Prostate gland (tissue), 2 donors: ENCODE data around the gene PTPRM. TPM values are rescaled to one million over a fixed set of nuclear protein-coding genes. Genes with fewer than 3 reads are reported as not detected.

Experiments
- DNase-seq: peaks from one replicate; pipeline ENCODE4 v3.0.0-alpha.2; 2019; ENCODE audit warnings: low spot score
- H3K27ac ChIP-seq, 2 donors: fragments of 200-600 bp; sonication (generic); 2 replicates each; pipeline ENCODE4 v1.5.1; 2017 to 2019
- H3K27me3 ChIP-seq: fragments of 200-600 bp; sonication (generic); replicated peaks from 2 replicates; pipeline ENCODE4 v1.5.1; 2019; ENCODE audit not compliant: insufficient read depth
- H3K36me3 ChIP-seq, 2 donors: fragments of 200-600 bp; sonication (generic); 1 replicate in 1 of 2; 2 replicates in 1 of 2; pipeline versions ENCODE4 v1.5.1 to v1.8.1; 2017 to 2019
- H3K4me1 ChIP-seq: fragments of 200-600 bp; sonication (generic); replicated peaks from 2 replicates; pipeline ENCODE4 v1.5.1; 2019
- H3K4me3 ChIP-seq, 2 donors: fragments of 200-600 bp; sonication (generic); 2 replicates each; pipeline ENCODE4 v1.5.1; 2017 to 2019
- H3K9me3 ChIP-seq: fragments of 200-600 bp; sonication (generic); 2 replicates; pipeline ENCODE4 v1.5.1; 2017
- POLR2A ChIP-seq: fragments of 450-650 bp; IDR thresholded peaks from one replicate; pipeline ENCODE4 v1.6.1; 2016; ENCODE audit warnings: antibody characterized with exemption, mild to moderate bottlenecking
- POLR2AphosphoS5 ChIP-seq: sonication (generic); formaldehyde crosslinking; IDR thresholded peaks from one replicate; pipeline ENCODE4 v1.6.1; 2017; ENCODE audit warnings: antibody characterized with exemption
- WGBS: methylation state at CpG from one replicate; pipeline ENCODE4 v1.1.5; 2018; 5-methylcytosine and 5-hydroxymethylcytosine counted together
- intact Hi-C: fragments of 100-400 bp; cut with DNase I; formaldehyde crosslinking; loops from one replicate; pipeline ENCODE4 v1.14.2; 2022
- total RNA-seq, 2 donors: library from RNA; depleted of rRNA; stranded (reverse); fragments of >200 nt; gene quantifications; one replicate each; pipeline ENCODE4 v1.1.0, GENCODE V29; 2016
- TF ChIP-seq, protein P1 (sequence below), 4 experiments: fragments of 200-600 bp in 2 of 4; fragments of 450-650 bp in 2 of 4; sonication (generic) in 2 of 4; IDR thresholded peaks; 1 replicate in 3 of 4; 2 replicates in 1 of 4; pipeline ENCODE4 v1.5.1; 2016 to 2019; ENCODE audit warnings: antibody characterized with exemption in 4 of 4, mild to moderate bottlenecking in 2 of 4, moderate library complexity in 2 of 4

PTPRM gene
- total RNA-seq, 2 donors from 2014 or later = 32.9 to 92.6 TPM

DNA sequence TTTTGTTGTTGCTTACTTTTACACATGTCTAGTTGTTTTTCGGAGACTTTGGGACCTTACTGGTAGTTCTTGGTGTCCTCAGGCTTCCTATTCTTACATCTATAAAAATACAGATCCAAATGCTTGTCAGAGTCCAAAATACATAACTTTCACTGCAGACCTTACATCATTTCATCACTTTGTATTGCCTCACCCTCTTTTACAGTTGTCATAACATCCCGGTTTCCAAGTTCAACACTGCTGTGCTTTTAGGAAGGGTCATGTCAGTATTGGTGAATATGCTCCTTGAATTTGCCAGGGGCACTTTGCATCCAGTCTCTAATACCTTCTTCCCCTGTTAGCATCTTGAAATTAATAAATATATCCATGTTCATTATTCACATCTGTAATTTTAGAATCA lies 523.9 kb downstream of the PTPRM start:
- H3K4me3 ChIP-seq = no peak overlapping the region
- H3K27ac ChIP-seq = no peak overlapping the region
- WGBS = 82% methylated on average over 2 of the region's 2 CpGs
- H3K4me1 ChIP-seq = no peaks in the 10 kb centered on the region
- TF ChIP-seq, protein P1, sequence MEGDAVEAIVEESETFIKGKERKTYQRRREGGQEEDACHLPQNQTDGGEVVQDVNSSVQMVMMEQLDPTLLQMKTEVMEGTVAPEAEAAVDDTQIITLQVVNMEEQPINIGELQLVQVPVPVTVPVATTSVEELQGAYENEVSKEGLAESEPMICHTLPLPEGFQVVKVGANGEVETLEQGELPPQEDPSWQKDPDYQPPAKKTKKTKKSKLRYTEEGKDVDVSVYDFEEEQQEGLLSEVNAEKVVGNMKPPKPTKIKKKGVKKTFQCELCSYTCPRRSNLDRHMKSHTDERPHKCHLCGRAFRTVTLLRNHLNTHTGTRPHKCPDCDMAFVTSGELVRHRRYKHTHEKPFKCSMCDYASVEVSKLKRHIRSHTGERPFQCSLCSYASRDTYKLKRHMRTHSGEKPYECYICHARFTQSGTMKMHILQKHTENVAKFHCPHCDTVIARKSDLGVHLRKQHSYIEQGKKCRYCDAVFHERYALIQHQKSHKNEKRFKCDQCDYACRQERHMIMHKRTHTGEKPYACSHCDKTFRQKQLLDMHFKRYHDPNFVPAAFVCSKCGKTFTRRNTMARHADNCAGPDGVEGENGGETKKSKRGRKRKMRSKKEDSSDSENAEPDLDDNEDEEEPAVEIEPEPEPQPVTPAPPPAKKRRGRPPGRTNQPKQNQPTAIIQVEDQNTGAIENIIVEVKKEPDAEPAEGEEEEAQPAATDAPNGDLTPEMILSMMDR (IDR thresholded peaks at IDR 0.05) = no peak
- TF ChIP-seq POLR2AphosphoS5 = no peak
- intact Hi-C loops = no loop called here
- DNase-seq = no peak
- no peaks in the 10 kb centered on the region for H3K36me3 ChIP-seq
- H3K27me3 ChIP-seq = no peaks in the 10 kb centered on the region
- H3K9me3 ChIP-seq = no peaks in the 10 kb centered on the region

DNA sequence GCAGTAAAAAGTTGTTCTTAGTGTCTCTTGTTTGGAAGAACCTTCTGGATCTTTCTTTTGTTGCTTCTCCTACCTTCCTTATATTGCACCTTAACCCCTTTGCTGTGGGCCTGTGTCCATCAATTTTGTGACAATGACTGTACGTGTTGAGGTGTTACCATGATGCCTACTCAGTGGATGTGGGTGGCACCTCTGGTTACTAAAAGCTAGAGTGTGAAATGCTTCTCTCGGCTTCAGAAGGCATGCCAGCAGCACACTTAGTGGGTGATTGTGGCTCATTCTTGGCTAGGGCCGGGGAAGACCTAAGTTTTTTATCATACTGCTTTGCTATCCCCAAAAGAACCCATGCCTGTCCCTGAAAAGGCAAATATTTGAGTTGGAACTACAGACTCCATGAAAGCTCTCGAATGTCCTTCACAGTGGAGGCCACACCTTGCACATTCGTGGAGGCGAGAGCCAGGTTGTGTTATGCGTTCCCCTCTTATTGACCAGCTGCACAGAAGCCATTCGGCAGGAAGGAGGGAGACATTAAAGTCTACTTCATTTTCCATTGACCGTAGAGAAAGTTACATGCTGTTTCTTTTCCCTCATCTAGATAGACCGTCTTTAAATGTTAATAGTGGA lies 528.9 kb downstream of the PTPRM start:
- no peaks in the 10 kb centered on the region for H3K27me3 ChIP-seq
- no peaks in the 10 kb centered on the region for H3K9me3 ChIP-seq
- TF ChIP-seq POLR2AphosphoS5 = no peak
- TF ChIP-seq POLR2A = no peak
- TF ChIP-seq, protein P1 (IDR thresholded peaks at IDR 0.05) = no peak
- no peaks in the 10 kb centered on the region for H3K36me3 ChIP-seq
- H3K4me1 ChIP-seq = no peaks in the 10 kb centered on the region
- 93% methylated on average over 10 of the region's 10 CpGs for WGBS
- no peak for DNase-seq
- intact Hi-C loops = no loop called here
- H3K27ac ChIP-seq = no peak overlapping the region
- H3K4me3 ChIP-seq = no peak overlapping the region

DNA sequence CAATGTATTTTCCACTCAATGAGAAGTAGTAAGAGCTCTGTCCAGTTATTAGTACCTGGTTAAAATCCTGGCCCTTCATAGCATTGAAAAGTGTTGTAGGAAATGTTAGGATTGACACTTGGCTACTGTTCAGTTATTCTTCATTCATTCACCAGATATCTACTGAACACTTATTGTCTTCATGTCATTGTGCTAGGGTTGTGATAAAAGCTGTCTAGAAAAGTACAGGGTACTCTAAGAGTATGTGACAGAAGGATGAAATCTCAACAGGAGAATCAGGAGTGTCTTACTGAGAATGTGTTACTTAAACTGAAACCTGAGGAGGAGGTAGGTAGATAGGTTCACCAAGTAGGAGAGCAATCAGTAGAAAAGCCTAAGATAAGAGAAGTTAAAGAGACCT lies 530.3 kb downstream of the PTPRM start:
- Histone ChIP-seq H3K4me1 (no peaks in the 10 kb centered on the region), H3K4me3 (no peak overlapping the region), H3K27me3 (no peaks in the 10 kb centered on the region), H3K27ac (no peak overlapping the region), H3K36me3 (no peaks in the 10 kb centered on the region), H3K9me3 (no peaks in the 10 kb centered on the region)
- intact Hi-C loops = no loop called here
- no peak for TF ChIP-seq POLR2AphosphoS5
- TF ChIP-seq, protein P1 (IDR thresholded peaks at IDR 0.05) = no peak
- TF ChIP-seq POLR2A = no peak
- DNase-seq = no peak

DNA sequence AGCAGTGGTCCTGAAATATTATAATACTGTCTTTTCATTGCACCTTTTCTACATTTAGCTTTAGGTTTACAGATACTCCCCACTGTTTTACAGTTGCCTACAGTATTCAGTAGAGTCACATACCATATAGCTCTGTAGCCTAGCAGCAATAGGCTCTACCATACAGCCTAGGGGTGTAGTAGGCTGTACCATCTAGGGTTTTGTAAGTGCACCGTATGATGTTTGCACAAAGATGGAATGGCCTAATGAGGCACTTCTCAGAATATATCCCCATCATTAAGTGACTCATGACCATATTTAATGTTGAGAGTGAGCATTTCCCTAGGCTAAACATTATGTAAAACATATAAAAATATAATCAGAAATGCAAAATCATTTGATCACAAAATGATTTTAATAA lies 530.8 kb downstream of the PTPRM start:
- Histone ChIP-seq H3K4me1 (no peaks in the 10 kb centered on the region), H3K4me3 (no peak overlapping the region), H3K36me3 (no peaks in the 10 kb centered on the region), H3K27me3 (no peaks in the 10 kb centered on the region), H3K9me3 (no peaks in the 10 kb centered on the region), H3K27ac (no peak overlapping the region)
- intact Hi-C loops = no loop called here
- DNase-seq = no peak
- TF ChIP-seq POLR2A (no peak), POLR2AphosphoS5 (no peak)
- TF ChIP-seq, protein P1 (IDR thresholded peaks at IDR 0.05) = no peak
- 0% methylated on average over 1 of the region's 1 CpG for WGBS

DNA sequence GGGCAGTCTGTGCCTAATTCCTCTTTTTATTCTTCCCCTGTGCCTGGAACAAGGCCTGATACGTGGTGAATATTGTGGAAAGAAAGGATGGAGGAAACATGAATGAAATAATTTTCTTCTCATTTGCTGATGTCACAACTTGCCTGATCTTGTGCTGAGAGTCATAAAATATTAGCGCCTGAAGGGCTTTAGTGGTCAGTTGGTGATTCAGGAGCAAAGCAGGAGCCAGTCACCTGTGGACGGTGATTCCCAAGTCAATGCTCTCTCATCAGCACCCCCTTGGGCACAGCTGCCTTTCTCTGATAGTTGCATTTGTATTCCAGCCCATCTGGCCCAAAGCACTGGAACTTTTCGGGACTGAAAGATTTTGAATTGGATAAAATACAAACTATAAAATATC lies 539.5 kb downstream of the PTPRM start:
- intact Hi-C loops = no loop called here
- Histone ChIP-seq H3K27me3 (no peaks in the 10 kb centered on the region), H3K36me3 (no peaks in the 10 kb centered on the region), H3K27ac (no peak overlapping the region), H3K9me3 (no peaks in the 10 kb centered on the region), H3K4me3 (no peak overlapping the region), H3K4me1 (no peaks in the 10 kb centered on the region)
- no peak for DNase-seq
- TF ChIP-seq, protein P1 (IDR thresholded peaks at IDR 0.05) = no peak
- TF ChIP-seq POLR2A (no peak), POLR2AphosphoS5 (no peak)
- WGBS = 82% methylated on average over 4 of the region's 4 CpGs
